ENCODE data around the gene SCRN1.

SCRN1 gene

GRCh38 chr7:29989257-29989995 is at the start of gene SCRN1:
Gene SCRN1, minus strand, starts transcription at chr7:29989801. Its CDS starts 20,734 bp downstream, at chr7:29969067.
- Histone ChIP-seq H3K36me3 (ENCODE audit: control insufficient read depth, low read depth, low read length) (no peaks in the 10 kb centered on the region), H3K27me3 (ENCODE audit: control insufficient read depth, insufficient read depth, low read length) (peaks cover 24% of the 10 kb centered on the region), H3K27ac (ENCODE audit: low read length) (no peak within 1 kb of the TSS), H3K4me3 (ENCODE audit: low read length) (peak within 1 kb of the TSS; percentile 71), H3K9ac (ENCODE audit: low read length) (peak within 1 kb of the TSS; percentile 58), H3K9me3 (ENCODE audit: control insufficient read depth, low read depth, low read length) (peaks cover 4% of the 10 kb centered on the region), H3K4me1 (ENCODE audit: control insufficient read depth, low read depth, low read length) (peaks cover 7% of the 10 kb centered on the region)

GRCh38 chr7:30038196-30038980 is 48.8 kb upstream of the SCRN1 start:
- H3K4me1 ChIP-seq (ENCODE audit: control insufficient read depth, low read depth, low read length), result peaks cover 20% of the 10 kb centered on the region
- no peak overlapping the region for H3K4me3 ChIP-seq (ENCODE audit: low read length)
- no peaks in the 10 kb centered on the region for H3K27me3 ChIP-seq (ENCODE audit: control insufficient read depth, insufficient read depth, low read length)
- H3K36me3 ChIP-seq (ENCODE audit: control insufficient read depth, low read depth, low read length), result no peaks in the 10 kb centered on the region
- H3K9me3 ChIP-seq (ENCODE audit: control insufficient read depth, low read depth, low read length), result no peaks in the 10 kb centered on the region
- H3K27ac ChIP-seq (ENCODE audit: low read length), result no peak overlapping the region
- no peak overlapping the region for H3K9ac ChIP-seq (ENCODE audit: low read length)

- Histone ChIP-seq H3K9me3 (ENCODE audit: control insufficient read depth, low read depth, low read length) (no peaks in the 10 kb centered on the region), H3K4me1 (ENCODE audit: control insufficient read depth, low read depth, low read length) (peaks cover 15% of the 10 kb centered on the region), H3K36me3 (ENCODE audit: control insufficient read depth, low read depth, low read length) (no peaks in the 10 kb centered on the region), H3K4me3 (ENCODE audit: low read length) (no peak overlapping the region), H3K27ac (ENCODE audit: low read length) (no peak overlapping the region), H3K9ac (ENCODE audit: low read length) (no peak overlapping the region), H3K27me3 (ENCODE audit: control insufficient read depth, insufficient read depth, low read length) (no peaks in the 10 kb centered on the region)
Observed at GRCh38 chr7:30036220-30036619, 46.6 kb upstream of the SCRN1 start.

GRCh38 chr7:30034501-30034900 is 44.9 kb upstream of the SCRN1 start:
- Histone ChIP-seq H3K9ac (ENCODE audit: low read length) (no peak overlapping the region), H3K4me3 (ENCODE audit: low read length) (no peak overlapping the region), H3K4me1 (ENCODE audit: control insufficient read depth, low read depth, low read length) (peaks cover 17% of the 10 kb centered on the region), H3K9me3 (ENCODE audit: control insufficient read depth, low read depth, low read length) (no peaks in the 10 kb centered on the region), H3K27me3 (ENCODE audit: control insufficient read depth, insufficient read depth, low read length) (no peaks in the 10 kb centered on the region), H3K36me3 (ENCODE audit: control insufficient read depth, low read depth, low read length) (no peaks in the 10 kb centered on the region), H3K27ac (ENCODE audit: low read length) (no peak overlapping the region)

GRCh38 chr7:30032310-30033125 is 42.9 kb upstream of the SCRN1 start:
- H3K36me3 ChIP-seq (ENCODE audit: control insufficient read depth, low read depth, low read length), result no peaks in the 10 kb centered on the region
- H3K4me1 ChIP-seq (ENCODE audit: control insufficient read depth, low read depth, low read length), result peaks cover 24% of the 10 kb centered on the region
- no peak overlapping the region for H3K9ac ChIP-seq (ENCODE audit: low read length)
- H3K27me3 ChIP-seq (ENCODE audit: control insufficient read depth, insufficient read depth, low read length), result no peaks in the 10 kb centered on the region
- H3K27ac ChIP-seq (ENCODE audit: low read length), result no peak overlapping the region
- H3K4me3 ChIP-seq (ENCODE audit: low read length), result no peak overlapping the region
- no peaks in the 10 kb centered on the region for H3K9me3 ChIP-seq (ENCODE audit: control insufficient read depth, low read depth, low read length)

GRCh38 chr7:30029696-30030095 is 40.1 kb upstream of the SCRN1 start:
- Histone ChIP-seq H3K4me3 (ENCODE audit: low read length) (peak overlapping the region; percentile 96), H3K4me1 (ENCODE audit: control insufficient read depth, low read depth, low read length) (peaks cover 35% of the 10 kb centered on the region), H3K27ac (ENCODE audit: low read length) (no peak overlapping the region), H3K36me3 (ENCODE audit: control insufficient read depth, low read depth, low read length) (no peaks in the 10 kb centered on the region), H3K27me3 (ENCODE audit: control insufficient read depth, insufficient read depth, low read length) (no peaks in the 10 kb centered on the region), H3K9ac (ENCODE audit: low read length) (peak overlapping the region; percentile 77), H3K9me3 (ENCODE audit: control insufficient read depth, low read depth, low read length) (no peaks in the 10 kb centered on the region)

GRCh38 chr7:30028749-30029635 is 39.4 kb upstream of the SCRN1 start:
- Histone ChIP-seq H3K36me3 (ENCODE audit: control insufficient read depth, low read depth, low read length) (no peaks in the 10 kb centered on the region), H3K9me3 (ENCODE audit: control insufficient read depth, low read depth, low read length) (no peaks in the 10 kb centered on the region), H3K27ac (ENCODE audit: low read length) (peak overlapping the region; percentile 35), H3K27me3 (ENCODE audit: control insufficient read depth, insufficient read depth, low read length) (no peaks in the 10 kb centered on the region), H3K4me1 (ENCODE audit: control insufficient read depth, low read depth, low read length) (peaks cover 35% of the 10 kb centered on the region), H3K4me3 (ENCODE audit: low read length) (peak overlapping the region; percentile 96), H3K9ac (ENCODE audit: low read length) (peak overlapping the region; percentile 77)

GRCh38 chr7:30028216-30028748 is 38.7 kb upstream of the SCRN1 start, which contains the start of gene PLEKHA8:
Gene PLEKHA8, plus strand, starts transcription at chr7:30028412. Its CDS starts 351 bp downstream, at chr7:30028763.
- Histone ChIP-seq H3K27ac (ENCODE audit: low read length) (peak within 1 kb of the TSS; percentile 35), H3K9ac (ENCODE audit: low read length) (peak within 1 kb of the TSS; percentile 77), H3K4me3 (ENCODE audit: low read length) (peak within 1 kb of the TSS; percentile 96), H3K27me3 (ENCODE audit: control insufficient read depth, insufficient read depth, low read length) (no peaks in the 10 kb centered on the region), H3K4me1 (ENCODE audit: control insufficient read depth, low read depth, low read length) (peaks cover 35% of the 10 kb centered on the region), H3K9me3 (ENCODE audit: control insufficient read depth, low read depth, low read length) (no peaks in the 10 kb centered on the region), H3K36me3 (ENCODE audit: control insufficient read depth, low read depth, low read length) (no peaks in the 10 kb centered on the region)

- Histone ChIP-seq H3K4me3 (ENCODE audit: low read length) (peak overlapping the region; percentile 96), H3K36me3 (ENCODE audit: control insufficient read depth, low read depth, low read length) (no peaks in the 10 kb centered on the region), H3K9me3 (ENCODE audit: control insufficient read depth, low read depth, low read length) (no peaks in the 10 kb centered on the region), H3K4me1 (ENCODE audit: control insufficient read depth, low read depth, low read length) (peaks cover 35% of the 10 kb centered on the region), H3K9ac (ENCODE audit: low read length) (peak overlapping the region; percentile 77), H3K27ac (ENCODE audit: low read length) (no peak overlapping the region), H3K27me3 (ENCODE audit: control insufficient read depth, insufficient read depth, low read length) (no peaks in the 10 kb centered on the region)
Observed at GRCh38 chr7:30027740-30028215, 38.2 kb upstream of the SCRN1 start.

GRCh38 chr7:30027065-30027456 is 37.5 kb upstream of the SCRN1 start:
- Histone ChIP-seq H3K9me3 (ENCODE audit: control insufficient read depth, low read depth, low read length) (no peaks in the 10 kb centered on the region), H3K27ac (ENCODE audit: low read length) (no peak overlapping the region), H3K27me3 (ENCODE audit: control insufficient read depth, insufficient read depth, low read length) (no peaks in the 10 kb centered on the region), H3K9ac (ENCODE audit: low read length) (peak overlapping the region; percentile 4), H3K4me1 (ENCODE audit: control insufficient read depth, low read depth, low read length) (peaks cover 35% of the 10 kb centered on the region), H3K36me3 (ENCODE audit: control insufficient read depth, low read depth, low read length) (no peaks in the 10 kb centered on the region), H3K4me3 (ENCODE audit: low read length) (peak overlapping the region; percentile 96)

All from iPS-18a (cell line).